Measurements from ENCODE around the gene DBH.

GRCh38 chr9:133680976-133681657, 45.0 kb downstream of the DBH start:
- no peak for TF ChIP-seq ZFP30 (CRISPR knock-in tag; IDR thresholded peaks at IDR 0.05)
- TF ChIP-seq ARNTL (CRISPR knock-in tag; IDR thresholded peaks at IDR 0.05; ENCODE audit: borderline replicate concordance, low read depth): no peak
- TF ChIP-seq ZC3H10 (CRISPR knock-in tag; IDR thresholded peaks at IDR 0.05): no peak
- no peak for TF ChIP-seq BACH2 (CRISPR knock-in tag; IDR thresholded peaks at IDR 0.05; ENCODE audit: borderline replicate concordance)
- no peak for TF ChIP-seq TOX (CRISPR knock-in tag; IDR thresholded peaks at IDR 0.05; ENCODE audit: borderline replicate concordance)
- no peak for TF ChIP-seq ESRRG (CRISPR knock-in tag; IDR thresholded peaks at IDR 0.05)
- no peak for TF ChIP-seq ZFP3 (CRISPR knock-in tag; IDR thresholded peaks at IDR 0.05)
- TF ChIP-seq PATZ1 (CRISPR knock-in tag; IDR thresholded peaks at IDR 0.05; ENCODE audit: borderline replicate concordance): no peak
- no peak for TF ChIP-seq PPARA (CRISPR knock-in tag; IDR thresholded peaks at IDR 0.05; ENCODE audit: borderline replicate concordance)
- TF ChIP-seq OSR1 (CRISPR knock-in tag; IDR thresholded peaks at IDR 0.05): no peak
- TF ChIP-seq CSRNP3 (CRISPR knock-in tag; IDR thresholded peaks at IDR 0.05): no peak
- no peak for TF ChIP-seq TCF4 (CRISPR knock-in tag; IDR thresholded peaks at IDR 0.05; ENCODE audit: borderline replicate concordance)
- no peak for TF ChIP-seq POU6F1 (CRISPR knock-in tag; IDR thresholded peaks at IDR 0.05; ENCODE audit: borderline replicate concordance, low read depth)

Measured in SK-N-SH treated with all-trans-retinoic acid at 6 μM for 48 hours (cell line).